HEK293T (cell line): ENCODE measurements around the gene DOK7.

Experiments used
- CTCF ChIA-PET: fragments of 350-600 bp; formaldehyde crosslinking; extraction: SDS; loops from one replicate; lab custom pipeline; 2021; ENCODE audit warnings: antibody characterized with exemption, inconsistent platforms; lab: Yijun Ruan, JAX
- POLR2A ChIA-PET: fragments of 350-600 bp; formaldehyde crosslinking; extraction: SDS; loops from one replicate; lab custom pipeline; 2020; ENCODE audit warnings: antibody characterized with exemption, inconsistent platforms; lab: Yijun Ruan, JAX
- DNase-seq: peaks from one replicate; pipeline ENCODE4 v3.0.0; 2012; ENCODE audit warnings: mixed read lengths; ENCODE audit errors: extremely low spot score
- ARNT ChIP-seq: fragments of 450-650 bp; IDR thresholded peaks from 2 replicates; pipeline ENCODE4 v1.6.1; 2017; ENCODE audit warnings: mild to moderate bottlenecking
- BHLHE40 ChIP-seq: fragments of 450-650 bp; IDR thresholded peaks from 2 replicates; pipeline ENCODE4 v1.6.1; 2016; ENCODE audit warnings: mild to moderate bottlenecking, moderate library complexity, borderline replicate concordance
- CTBP1 ChIP-seq: fragments of 450-650 bp; IDR thresholded peaks from 2 replicates; pipeline ENCODE4 v1.6.1; 2016; ENCODE audit warnings: borderline replicate concordance
- ELF4 ChIP-seq: fragments of 450-650 bp; IDR thresholded peaks from 2 replicates; pipeline ENCODE4 v1.6.1; 2017; ENCODE audit warnings: antibody characterized with exemption
- FOXA1 ChIP-seq: fragments of 450-650 bp; IDR thresholded peaks from 2 replicates; pipeline ENCODE4 v1.6.1; 2016; ENCODE audit warnings: mild to moderate bottlenecking
- FOXK2 ChIP-seq: fragments of 450-650 bp; IDR thresholded peaks from 2 replicates; pipeline ENCODE4 v1.6.1; 2016; ENCODE audit warnings: mild to moderate bottlenecking
- FOXM1 ChIP-seq: fragments of 450-650 bp; IDR thresholded peaks from 2 replicates; pipeline ENCODE4 v1.6.1; 2017; ENCODE audit warnings: mild to moderate bottlenecking, borderline replicate concordance
- HDGF ChIP-seq: fragments of 450-650 bp; IDR thresholded peaks from 2 replicates; pipeline ENCODE4 v1.6.1; 2017; ENCODE audit warnings: antibody characterized with exemption, borderline replicate concordance
- L3MBTL2 ChIP-seq: fragments of 450-650 bp; conservative IDR thresholded peaks from 2 replicates; pipeline ENCODE4 v1.6.1; 2016; ENCODE audit warnings: mild to moderate bottlenecking
- LEF1 ChIP-seq: fragments of 450-650 bp; IDR thresholded peaks from 2 replicates; pipeline ENCODE4 v1.6.1; 2017; ENCODE audit warnings: mild to moderate bottlenecking, borderline replicate concordance
- NFRKB ChIP-seq: fragments of 450-650 bp; IDR thresholded peaks from 2 replicates; pipeline ENCODE4 v1.6.1; 2016; ENCODE audit warnings: mild to moderate bottlenecking, moderate library complexity
- SP1 ChIP-seq: fragments of 450-650 bp; IDR thresholded peaks from 2 replicates; pipeline ENCODE4 v1.6.1; 2017
- SUZ12 ChIP-seq: fragments of 450-650 bp; IDR thresholded peaks from 2 replicates; pipeline ENCODE4 v1.6.1; 2016; ENCODE audit warnings: mild to moderate bottlenecking
- TARDBP ChIP-seq: fragments of 450-650 bp; IDR thresholded peaks from 2 replicates; pipeline ENCODE4 v1.6.1; 2016
- ZNF384 ChIP-seq: fragments of 450-650 bp; IDR thresholded peaks from 2 replicates; pipeline ENCODE4 v1.6.1; 2016
- TF ChIP-seq, protein P1 (sequence below): fragments of 450-650 bp; IDR thresholded peaks from 2 replicates; pipeline ENCODE4 v1.6.1; 2016

Gene DOK7, protein sequence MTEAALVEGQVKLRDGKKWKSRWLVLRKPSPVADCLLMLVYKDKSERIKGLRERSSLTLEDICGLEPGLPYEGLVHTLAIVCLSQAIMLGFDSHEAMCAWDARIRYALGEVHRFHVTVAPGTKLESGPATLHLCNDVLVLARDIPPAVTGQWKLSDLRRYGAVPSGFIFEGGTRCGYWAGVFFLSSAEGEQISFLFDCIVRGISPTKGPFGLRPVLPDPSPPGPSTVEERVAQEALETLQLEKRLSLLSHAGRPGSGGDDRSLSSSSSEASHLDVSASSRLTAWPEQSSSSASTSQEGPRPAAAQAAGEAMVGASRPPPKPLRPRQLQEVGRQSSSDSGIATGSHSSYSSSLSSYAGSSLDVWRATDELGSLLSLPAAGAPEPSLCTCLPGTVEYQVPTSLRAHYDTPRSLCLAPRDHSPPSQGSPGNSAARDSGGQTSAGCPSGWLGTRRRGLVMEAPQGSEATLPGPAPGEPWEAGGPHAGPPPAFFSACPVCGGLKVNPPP

DNA sequence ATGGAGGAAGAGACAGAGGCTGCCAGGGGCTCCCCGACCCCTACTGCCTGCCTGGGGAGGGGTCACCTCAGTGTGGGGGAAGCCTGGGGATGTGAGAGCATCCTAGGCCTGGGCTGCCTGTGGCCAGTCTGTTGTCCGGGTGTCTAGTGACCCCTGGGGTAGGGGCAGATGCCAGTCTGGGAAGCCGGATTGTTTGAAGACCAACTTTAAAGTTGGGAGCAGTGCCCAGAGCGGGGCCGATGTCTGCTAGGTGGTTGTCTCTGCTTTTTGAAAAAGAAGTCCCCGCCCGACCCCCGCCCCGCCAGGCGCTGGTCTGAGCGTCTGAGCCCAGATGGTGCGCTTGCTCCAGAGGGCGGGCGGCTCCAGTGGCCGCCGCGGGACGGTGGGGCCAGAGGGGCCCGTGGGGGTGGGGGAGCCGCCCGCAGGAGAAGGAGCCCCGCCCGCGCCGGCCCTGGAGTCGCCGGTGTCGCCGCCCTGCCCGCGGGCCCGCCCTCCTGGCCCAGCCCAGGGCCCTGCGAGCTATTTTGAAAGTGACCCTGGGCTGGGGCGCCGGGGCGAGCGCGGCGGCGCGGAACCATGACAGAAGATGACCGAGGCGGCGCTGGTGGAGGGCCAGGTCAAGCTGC, at the start of gene DOK7:
Gene DOK7 (plus strand): TSS at position 517 of the 626 bp plus-strand sequence. CDS start 70 bp downstream, at position 587.
- ChIA-PET POLR2A (no interaction called here), CTCF (interaction anchor here (0.6 kb wide), 1 partner anchor 146 kb away, joined by 3 read pairs; no protein-coding TSS in a partner anchor)
- TF ChIP-seq, protein P1, sequence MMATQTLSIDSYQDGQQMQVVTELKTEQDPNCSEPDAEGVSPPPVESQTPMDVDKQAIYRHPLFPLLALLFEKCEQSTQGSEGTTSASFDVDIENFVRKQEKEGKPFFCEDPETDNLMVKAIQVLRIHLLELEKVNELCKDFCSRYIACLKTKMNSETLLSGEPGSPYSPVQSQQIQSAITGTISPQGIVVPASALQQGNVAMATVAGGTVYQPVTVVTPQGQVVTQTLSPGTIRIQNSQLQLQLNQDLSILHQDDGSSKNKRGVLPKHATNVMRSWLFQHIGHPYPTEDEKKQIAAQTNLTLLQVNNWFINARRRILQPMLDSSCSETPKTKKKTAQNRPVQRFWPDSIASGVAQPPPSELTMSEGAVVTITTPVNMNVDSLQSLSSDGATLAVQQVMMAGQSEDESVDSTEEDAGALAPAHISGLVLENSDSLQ, result no peak
- TF ChIP-seq ZNF384 (no peak), HDGF (no peak), CTBP1 (no peak), ELF4 (no peak), LEF1 (no peak), L3MBTL2 (no peak), BHLHE40 (no peak), ARNT (no peak), FOXM1 (no peak), TARDBP (no peak), SUZ12 (no peak), NFRKB (no peak), SP1 (no peak), FOXK2 (no peak), FOXA1 (no peak)
- peak; percentile 45 for DNase-seq

DNA sequence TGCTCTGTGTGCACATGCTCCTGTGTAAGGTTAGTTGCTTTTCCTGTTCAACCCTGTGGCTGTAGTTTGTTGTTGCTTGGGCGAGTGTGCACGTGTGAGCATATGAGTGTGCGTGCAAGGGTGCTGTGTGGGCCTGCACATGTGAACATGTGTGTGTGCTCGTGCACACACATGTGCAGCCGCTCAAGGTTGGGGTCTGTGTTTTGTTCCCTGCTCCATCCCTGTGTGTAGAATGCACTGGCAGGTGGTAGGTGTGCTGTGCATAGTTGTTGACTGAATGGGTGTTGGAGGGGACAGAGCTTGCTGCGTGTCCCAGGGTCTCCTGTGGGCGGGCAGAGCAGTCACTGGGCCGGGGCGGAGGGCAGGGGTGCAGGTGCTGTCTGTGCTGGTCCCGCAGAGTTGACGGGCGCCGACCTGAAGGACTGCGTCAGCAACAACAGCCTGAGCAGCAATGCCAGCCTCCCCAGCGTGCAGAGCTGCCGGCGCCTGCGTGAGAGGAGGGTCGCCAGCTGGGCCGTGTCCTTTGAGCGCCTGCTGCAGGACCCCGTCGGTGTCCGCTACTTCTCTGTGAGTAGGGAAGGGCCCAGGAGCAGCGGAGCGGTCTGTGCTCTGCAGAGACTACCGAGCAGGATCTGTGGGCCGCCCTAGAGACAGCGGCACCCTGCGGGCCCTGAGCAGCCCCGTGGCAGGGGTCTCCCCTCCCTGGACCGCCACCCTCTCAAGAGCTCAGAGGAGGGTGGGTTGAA, 49.3 kb upstream of the DOK7 start:
- ChIA-PET POLR2A (no interaction called here), CTCF (no interaction called here)

DNA sequence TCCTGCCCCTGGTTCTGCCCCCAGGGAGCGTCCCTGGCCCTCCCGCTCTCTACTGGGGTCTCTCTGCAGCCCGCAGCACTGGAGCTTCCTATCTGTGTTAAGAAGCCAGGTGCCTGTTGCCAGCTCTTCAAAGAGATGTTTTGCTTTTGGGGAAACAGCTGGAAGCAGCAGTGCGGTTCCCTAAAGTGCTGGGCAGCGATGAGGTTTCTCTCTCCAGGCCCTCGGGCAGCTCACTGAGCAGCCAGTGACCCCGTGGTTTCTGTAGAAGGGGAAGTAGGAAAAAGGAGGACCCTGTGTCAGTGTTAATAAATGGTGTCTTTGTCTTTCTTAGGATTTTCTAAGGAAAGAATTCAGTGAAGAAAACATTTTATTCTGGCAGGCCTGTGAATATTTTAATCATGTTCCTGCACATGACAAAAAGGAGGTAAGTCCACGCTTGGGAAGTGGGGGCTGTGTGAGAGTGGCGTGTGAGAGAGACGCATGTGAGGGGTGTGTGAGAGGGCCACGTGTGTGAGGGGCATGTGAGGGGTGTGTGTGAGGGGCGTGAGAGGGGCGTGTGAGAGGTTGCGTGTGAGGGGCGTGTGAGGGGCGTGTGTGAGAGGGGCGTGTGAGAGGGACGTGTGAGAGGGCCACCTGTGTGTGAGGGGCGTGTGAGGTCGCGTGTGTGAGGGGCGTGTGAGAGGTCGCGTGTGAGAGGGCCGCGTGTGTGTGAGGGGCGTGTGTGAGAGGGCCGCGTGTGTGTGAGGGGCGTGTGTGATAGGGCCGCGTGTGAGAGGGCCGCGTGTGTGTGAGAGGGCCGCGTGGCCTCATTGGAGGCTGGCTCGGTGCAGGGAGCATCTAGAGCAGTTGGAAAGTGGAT, 48.5 kb upstream of the DOK7 start:
- TF ChIP-seq, protein P1, result no peak
- TF ChIP-seq L3MBTL2 (no peak), ELF4 (no peak)
- no peak for DNase-seq
- CTCF ChIA-PET, result no interaction called here
- POLR2A ChIA-PET, result no interaction called here

More for the DNA sequence above, 49.3 kb upstream of the DOK7 start:
- no peak for DNase-seq
- TF ChIP-seq ARNT (no peak), FOXA1 (no peak), FOXK2 (no peak), SUZ12 (no peak), ELF4 (no peak), CTBP1 (no peak), L3MBTL2 (no peak), TARDBP (no peak), SP1 (no peak), HDGF (no peak), NFRKB (no peak)
- TF ChIP-seq, protein P1, result no peak

DNA sequence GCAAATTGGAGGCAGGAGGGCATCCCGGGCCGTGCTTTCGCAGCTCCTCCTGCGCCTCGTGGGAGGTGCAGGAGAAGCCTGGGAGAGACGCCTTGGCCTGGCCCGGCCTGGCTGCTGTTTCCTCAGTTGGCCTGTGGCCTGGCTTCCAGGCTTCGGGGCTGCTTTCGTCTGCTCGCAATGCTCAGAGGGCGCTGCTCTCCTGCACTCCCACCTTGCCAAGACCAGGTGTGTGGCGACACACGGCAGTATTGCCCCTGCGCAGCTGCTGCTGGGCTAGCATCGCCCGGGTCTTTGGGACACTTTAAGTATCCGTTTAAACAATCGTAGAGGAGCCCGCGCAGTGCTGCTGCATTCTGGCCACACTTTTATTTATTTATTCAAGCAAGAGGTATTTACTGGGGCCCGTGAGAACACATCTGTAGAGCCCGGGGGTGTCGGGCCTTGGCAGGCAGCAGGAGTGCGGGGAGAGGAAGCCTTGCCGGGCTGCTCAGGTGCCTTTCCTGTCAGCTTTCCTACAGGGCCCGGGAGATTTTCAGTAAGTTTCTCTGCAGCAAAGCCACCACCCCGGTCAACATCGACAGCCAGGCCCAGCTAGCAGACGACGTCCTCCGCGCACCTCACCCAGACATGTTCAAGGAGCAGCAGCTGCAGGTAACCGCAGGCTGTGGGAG, 47.5 kb upstream of the DOK7 start:
- no peak for DNase-seq
- no peak for TF ChIP-seq BHLHE40
- no peak for TF ChIP-seq CTBP1
- TF ChIP-seq, protein P1, result no peak
- no peak for TF ChIP-seq SP1
- no peak for TF ChIP-seq FOXA1
- no peak for TF ChIP-seq FOXK2
- TF ChIP-seq ELF4, result no peak
- no peak for TF ChIP-seq LEF1
- no peak for TF ChIP-seq NFRKB
- TF ChIP-seq FOXM1, result no peak
- TF ChIP-seq ARNT, result no peak
- TF ChIP-seq SUZ12, result no peak
- ChIA-PET CTCF (no interaction called here), POLR2A (no interaction called here)
